ENCODE measurements around the gene TUB. TPM values are rescaled to one million over a fixed set of nuclear protein-coding genes. Genes with fewer than 3 reads are reported as not detected.

The TUB gene
- polyA plus RNA-seq, 1 donor from 2014 or later = not detected

- H3K36me3 Mint-ChIP-seq = no peaks in the 10 kb centered on the region
- H3K9me3 Mint-ChIP-seq = no peaks in the 10 kb centered on the region
- H3K4me3 Mint-ChIP-seq = no peak overlapping the region
- no peak overlapping the region for H3K27ac Mint-ChIP-seq
- H3K27me3 Mint-ChIP-seq = peaks cover 45% of the 10 kb centered on the region
- H3K4me1 Mint-ChIP-seq = peaks cover 0 to 2% (median 0%) of the 10 kb centered on the region in 3 donors
Measured at GRCh38 chr11:8087185-8087584, 6.2 kb downstream of the TUB start.

GRCh38 chr11:8087756-8088155, 6.7 kb downstream of the TUB start:
- no peaks in the 10 kb centered on the region for H3K36me3 Mint-ChIP-seq
- H3K27ac Mint-ChIP-seq = no peak overlapping the region
- H3K4me3 Mint-ChIP-seq = no peak overlapping the region
- peaks cover 40% of the 10 kb centered on the region for H3K27me3 Mint-ChIP-seq
- peaks cover 2 to 3% (median 3%) of the 10 kb centered on the region in 3 donors for H3K4me1 Mint-ChIP-seq
- no peaks in the 10 kb centered on the region for H3K9me3 Mint-ChIP-seq

GRCh38 chr11:8089791-8090510, 8.9 kb downstream of the TUB start:
- Mint-ChIP-seq H3K4me1 (peaks cover 4 to 6% (median 4%) of the 10 kb centered on the region in 3 donors), H3K9me3 (no peaks in the 10 kb centered on the region), H3K4me3 (no peak overlapping the region), H3K27me3 (peaks cover 23% of the 10 kb centered on the region), H3K27ac (no peak overlapping the region), H3K36me3 (no peaks in the 10 kb centered on the region)

- Mint-ChIP-seq H3K9me3 (no peaks in the 10 kb centered on the region), H3K4me3 (no peak overlapping the region), H3K4me1 (peaks cover 4 to 7% (median 6%) of the 10 kb centered on the region in 3 donors)
Measured at GRCh38 chr11:8090756-8091155, 9.7 kb downstream of the TUB start.

GRCh38 chr11:8091721-8092120, 10.7 kb downstream of the TUB start:
- Mint-ChIP-seq H3K27ac (no peak overlapping the region), H3K36me3 (no peaks in the 10 kb centered on the region), H3K9me3 (no peaks in the 10 kb centered on the region), H3K4me1 (peaks cover 4 to 7% (median 6%) of the 10 kb centered on the region in 3 donors), H3K27me3 (peaks cover 12% of the 10 kb centered on the region), H3K4me3 (no peak overlapping the region)

More at GRCh38 chr11:8090756-8091155, 9.7 kb downstream of the TUB start:
- Mint-ChIP-seq H3K27ac (no peak overlapping the region), H3K27me3 (peaks cover 20% of the 10 kb centered on the region), H3K36me3 (no peaks in the 10 kb centered on the region)

- no peak overlapping the region for H3K27ac Mint-ChIP-seq
Measured at GRCh38 chr11:8092587-8093424, 11.8 kb downstream of the TUB start.

GRCh38 chr11:8093931-8094575, 13.0 kb downstream of the TUB start:
- H3K27ac Mint-ChIP-seq = no peak overlapping the region

More at GRCh38 chr11:8092587-8093424, 11.8 kb downstream of the TUB start:
- H3K4me1 Mint-ChIP-seq = peaks cover 4 to 7% (median 6%) of the 10 kb centered on the region in 3 donors
- no peak overlapping the region for H3K4me3 Mint-ChIP-seq
- no peaks in the 10 kb centered on the region for H3K9me3 Mint-ChIP-seq
- H3K36me3 Mint-ChIP-seq = no peaks in the 10 kb centered on the region
- H3K27me3 Mint-ChIP-seq = peaks cover 7% of the 10 kb centered on the region

GRCh38 chr11:8094656-8095055, 13.6 kb downstream of the TUB start:
- Mint-ChIP-seq H3K36me3 (no peaks in the 10 kb centered on the region), H3K4me3 (no peak overlapping the region), H3K27me3 (no peaks in the 10 kb centered on the region), H3K9me3 (no peaks in the 10 kb centered on the region), H3K4me1 (peaks cover 4 to 7% (median 6%) of the 10 kb centered on the region in 3 donors), H3K27ac (peak overlapping the region in 1 of 3 donors; percentile 58)

More at GRCh38 chr11:8093931-8094575, 13.0 kb downstream of the TUB start:
- Mint-ChIP-seq H3K4me3 (no peak overlapping the region), H3K9me3 (no peaks in the 10 kb centered on the region), H3K4me1 (peaks cover 4 to 7% (median 6%) of the 10 kb centered on the region in 3 donors), H3K36me3 (no peaks in the 10 kb centered on the region), H3K27me3 (no peaks in the 10 kb centered on the region)

- Mint-ChIP-seq H3K36me3 (no peaks in the 10 kb centered on the region), H3K4me3 (no peak overlapping the region), H3K27me3 (no peaks in the 10 kb centered on the region), H3K4me1 (peaks cover 4 to 7% (median 6%) of the 10 kb centered on the region in 3 donors), H3K27ac (no peak overlapping the region), H3K9me3 (no peaks in the 10 kb centered on the region)
Measured at GRCh38 chr11:8095371-8095770, 14.4 kb downstream of the TUB start.

GRCh38 chr11:8095806-8096522, 15.0 kb downstream of the TUB start:
- Mint-ChIP-seq H3K4me3 (no peak overlapping the region), H3K27me3 (no peaks in the 10 kb centered on the region), H3K36me3 (no peaks in the 10 kb centered on the region), H3K27ac (peak overlapping the region in 1 of 3 donors; percentile 55), H3K4me1 (peaks cover 4 to 7% (median 6%) of the 10 kb centered on the region in 3 donors), H3K9me3 (no peaks in the 10 kb centered on the region)

GRCh38 chr11:8096575-8096974, 15.6 kb downstream of the TUB start:
- Mint-ChIP-seq H3K4me1 (peaks cover 4 to 7% (median 6%) of the 10 kb centered on the region in 3 donors), H3K27me3 (no peaks in the 10 kb centered on the region), H3K27ac (no peak overlapping the region), H3K9me3 (no peaks in the 10 kb centered on the region), H3K36me3 (no peaks in the 10 kb centered on the region), H3K4me3 (no peak overlapping the region)

GRCh38 chr11:8097062-8097461, 16.1 kb downstream of the TUB start:
- Mint-ChIP-seq H3K4me1 (peaks cover 4 to 6% (median 6%) of the 10 kb centered on the region in 3 donors), H3K36me3 (no peaks in the 10 kb centered on the region), H3K27ac (no peak overlapping the region), H3K4me3 (no peak overlapping the region), H3K9me3 (no peaks in the 10 kb centered on the region), H3K27me3 (no peaks in the 10 kb centered on the region)

GRCh38 chr11:8097468-8097867, 16.5 kb downstream of the TUB start:
- no peaks in the 10 kb centered on the region for H3K36me3 Mint-ChIP-seq
- no peaks in the 10 kb centered on the region for H3K9me3 Mint-ChIP-seq
- H3K27ac Mint-ChIP-seq = no peak overlapping the region
- no peak overlapping the region for H3K4me3 Mint-ChIP-seq
- H3K27me3 Mint-ChIP-seq = no peaks in the 10 kb centered on the region
- H3K4me1 Mint-ChIP-seq = peaks cover 4 to 6% (median 5%) of the 10 kb centered on the region in 3 donors

GRCh38 chr11:8097926-8098325, 16.9 kb downstream of the TUB start:
- no peak overlapping the region for H3K27ac Mint-ChIP-seq
- H3K27me3 Mint-ChIP-seq = no peaks in the 10 kb centered on the region
- peaks cover under 1 to 2% (median 1%) of the 10 kb centered on the region in 3 donors for H3K4me1 Mint-ChIP-seq
- H3K4me3 Mint-ChIP-seq = no peak overlapping the region
- H3K9me3 Mint-ChIP-seq = no peaks in the 10 kb centered on the region
- H3K36me3 Mint-ChIP-seq = no peaks in the 10 kb centered on the region

All from IgD-negative memory B cell (primary cell).